Mesothelial cell of epicardium (in vitro differentiated cells): ENCODE measurements around the gene GPR63. TPM values are rescaled to one million over a fixed set of nuclear protein-coding genes. Genes with fewer than 3 reads are reported as not detected.

Experiments used
- DNase-seq, 2 experiments: peaks; one replicate each; pipeline ENCODE4 v3.0.0; 2021; ENCODE audit warnings: low spot score in 2 of 2; ENCODE audit not compliant: unreplicated experiment in 2 of 2
- H3K27ac Mint-ChIP-seq: 2 replicates; pipeline ENCODE4 v1.8.0; 2021; ENCODE audit warnings: mixed read lengths
- H3K27me3 Mint-ChIP-seq: 2 replicates; pipeline ENCODE4 v1.8.0; 2021; ENCODE audit warnings: low read depth, mixed read lengths
- H3K36me3 Mint-ChIP-seq: 2 replicates; pipeline ENCODE4 v1.8.0; 2021; ENCODE audit warnings: mixed read lengths
- H3K4me1 Mint-ChIP-seq: 2 replicates; pipeline ENCODE4 v1.8.0; 2021; ENCODE audit warnings: mixed read lengths
- H3K4me3 Mint-ChIP-seq: 2 replicates; pipeline ENCODE4 v1.8.0; 2021; ENCODE audit warnings: mild to moderate bottlenecking, moderate library complexity, mixed read lengths
- H3K9me3 Mint-ChIP-seq: 2 replicates; pipeline ENCODE4 v1.8.0; 2021; ENCODE audit warnings: mixed read lengths
- total RNA-seq: library from RNA; stranded (reverse); gene quantifications from 3 replicates; pipeline ENCODE4 v1.2.1, GENCODE V29; 2021
- TF ChIP-seq, protein P1 (sequence below): fragments of 200-600 bp; sonication (generic); IDR thresholded peaks from one replicate; pipeline ENCODE4 v1.5.0; 2021; ENCODE audit warnings: antibody characterized with exemption; ENCODE audit not compliant: unreplicated experiment

GPR63 gene
- total RNA-seq, 1 donor from 2014 or later = 17.9 TPM

DNA sequence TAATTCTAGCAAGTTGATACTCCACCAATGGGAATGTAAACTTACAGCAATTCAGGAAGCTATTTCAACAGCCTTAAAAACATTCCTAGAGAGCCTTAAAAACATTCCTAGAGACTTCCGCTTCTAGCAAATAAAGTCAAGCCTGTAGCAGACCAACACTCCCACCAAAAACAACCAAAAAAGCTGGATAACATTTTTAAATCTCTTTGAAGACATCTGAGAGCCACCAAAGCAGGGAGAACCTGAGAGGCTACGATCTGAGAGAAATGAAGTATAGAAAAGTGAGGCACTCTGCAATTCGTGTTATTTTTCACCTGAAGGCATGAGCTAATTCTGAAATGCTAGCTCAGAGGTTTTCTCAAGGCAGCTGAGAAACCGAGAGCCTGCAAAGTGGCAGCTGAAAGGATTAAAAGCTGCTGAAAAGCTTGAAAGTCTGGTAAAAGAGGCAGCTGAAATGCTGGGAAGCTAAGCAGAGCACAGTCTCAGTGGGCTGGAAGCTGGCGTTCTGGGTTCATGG lies 20.9 kb downstream of the GPR63 start:
- TF ChIP-seq, protein P1, sequence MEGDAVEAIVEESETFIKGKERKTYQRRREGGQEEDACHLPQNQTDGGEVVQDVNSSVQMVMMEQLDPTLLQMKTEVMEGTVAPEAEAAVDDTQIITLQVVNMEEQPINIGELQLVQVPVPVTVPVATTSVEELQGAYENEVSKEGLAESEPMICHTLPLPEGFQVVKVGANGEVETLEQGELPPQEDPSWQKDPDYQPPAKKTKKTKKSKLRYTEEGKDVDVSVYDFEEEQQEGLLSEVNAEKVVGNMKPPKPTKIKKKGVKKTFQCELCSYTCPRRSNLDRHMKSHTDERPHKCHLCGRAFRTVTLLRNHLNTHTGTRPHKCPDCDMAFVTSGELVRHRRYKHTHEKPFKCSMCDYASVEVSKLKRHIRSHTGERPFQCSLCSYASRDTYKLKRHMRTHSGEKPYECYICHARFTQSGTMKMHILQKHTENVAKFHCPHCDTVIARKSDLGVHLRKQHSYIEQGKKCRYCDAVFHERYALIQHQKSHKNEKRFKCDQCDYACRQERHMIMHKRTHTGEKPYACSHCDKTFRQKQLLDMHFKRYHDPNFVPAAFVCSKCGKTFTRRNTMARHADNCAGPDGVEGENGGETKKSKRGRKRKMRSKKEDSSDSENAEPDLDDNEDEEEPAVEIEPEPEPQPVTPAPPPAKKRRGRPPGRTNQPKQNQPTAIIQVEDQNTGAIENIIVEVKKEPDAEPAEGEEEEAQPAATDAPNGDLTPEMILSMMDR = no peak
- Mint-ChIP-seq H3K4me3 (peak overlapping the region; percentile 68), H3K27ac (peak overlapping the region; percentile 99), H3K27me3 (no peaks in the 10 kb centered on the region), H3K4me1 (peaks cover 41% of the 10 kb centered on the region), H3K9me3 (peaks cover 7% of the 10 kb centered on the region), H3K36me3 (peaks cover 9% of the 10 kb centered on the region)
- no peak for DNase-seq

DNA sequence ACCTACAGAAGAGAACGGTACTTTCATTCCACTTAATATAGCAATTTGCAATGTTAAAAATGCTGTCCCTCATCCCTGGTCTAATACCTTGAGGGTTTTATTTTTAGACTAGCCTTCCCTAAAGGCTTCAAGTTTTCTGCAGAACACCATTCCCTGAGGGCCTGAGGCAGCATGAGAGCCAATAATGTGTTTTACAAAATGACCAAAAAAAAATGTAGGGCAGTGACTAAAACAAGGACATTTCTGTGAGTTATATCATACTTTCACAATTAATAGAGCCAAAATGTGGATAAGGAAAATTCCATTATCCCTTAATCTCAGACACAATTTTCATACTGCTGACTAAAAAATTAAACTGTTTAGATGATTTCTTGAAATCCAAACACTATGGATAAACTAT lies 22.7 kb downstream of the GPR63 start:
- TF ChIP-seq, protein P1 = no peak
- Mint-ChIP-seq H3K4me3 (no peak overlapping the region), H3K36me3 (peaks cover 3% of the 10 kb centered on the region), H3K27me3 (no peaks in the 10 kb centered on the region), H3K9me3 (peaks cover 6% of the 10 kb centered on the region), H3K4me1 (peaks cover 50% of the 10 kb centered on the region), H3K27ac (peak overlapping the region; percentile 77)
- no peak for DNase-seq

DNA sequence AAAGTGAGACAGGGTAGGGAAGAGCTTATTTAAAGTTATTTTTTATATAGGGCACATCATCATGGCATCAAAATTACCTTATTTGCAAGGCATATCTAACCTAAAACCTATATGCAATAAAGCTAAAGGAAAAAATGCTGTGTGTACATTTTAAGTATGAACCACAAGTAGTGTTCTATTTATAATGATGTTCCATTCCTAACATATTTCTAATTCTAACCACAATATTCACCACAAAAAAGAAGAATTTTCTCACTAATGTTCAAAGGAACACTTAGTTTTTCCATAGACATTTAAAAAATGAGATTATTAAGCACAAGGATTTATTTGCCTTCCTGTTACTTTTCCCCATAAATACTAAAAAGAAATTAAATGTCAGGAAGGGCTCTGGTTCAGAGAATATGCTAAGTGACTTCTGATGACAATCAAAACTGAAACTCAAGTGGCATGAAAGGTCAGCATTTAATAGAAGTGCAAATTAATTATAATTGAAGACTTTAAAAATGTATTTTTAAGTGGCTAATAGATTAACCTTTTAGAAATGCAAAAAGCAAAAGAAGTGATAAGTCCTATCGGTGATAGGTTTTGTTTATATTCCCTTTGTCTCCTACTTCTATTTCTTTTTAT lies 25.1 kb downstream of the GPR63 start:
- peaks cover 3% of the 10 kb centered on the region for H3K9me3 Mint-ChIP-seq
- no peaks in the 10 kb centered on the region for H3K36me3 Mint-ChIP-seq
- TF ChIP-seq, protein P1 = no peak
- no peak for DNase-seq
- no peak overlapping the region for H3K4me3 Mint-ChIP-seq
- H3K27ac Mint-ChIP-seq = peak overlapping the region; percentile 90
- H3K4me1 Mint-ChIP-seq = peaks cover 70% of the 10 kb centered on the region
- no peaks in the 10 kb centered on the region for H3K27me3 Mint-ChIP-seq

DNA sequence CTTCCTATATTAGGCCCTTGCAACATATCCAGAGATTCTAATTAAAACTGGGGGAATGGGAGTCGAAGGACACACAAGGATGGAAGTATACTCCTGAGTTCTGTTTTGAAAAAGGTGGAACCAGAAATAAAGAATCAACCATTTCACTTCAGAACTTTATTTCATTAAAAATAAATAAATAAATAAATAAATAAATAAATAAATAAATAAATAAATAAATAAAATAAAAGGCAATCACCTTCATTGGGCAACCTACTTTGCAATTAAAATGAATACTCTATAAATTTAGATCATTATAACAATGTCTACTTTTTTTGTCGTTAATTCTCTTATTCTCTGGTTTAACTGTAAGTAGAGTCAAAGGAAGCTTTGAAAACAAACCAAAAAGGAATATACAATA lies 25.6 kb downstream of the GPR63 start:
- TF ChIP-seq, protein P1 = no peak
- no peak overlapping the region for H3K4me3 Mint-ChIP-seq
- peaks cover 3% of the 10 kb centered on the region for H3K9me3 Mint-ChIP-seq
- no peaks in the 10 kb centered on the region for H3K27me3 Mint-ChIP-seq
- peaks cover 66% of the 10 kb centered on the region for H3K4me1 Mint-ChIP-seq
- H3K36me3 Mint-ChIP-seq = no peaks in the 10 kb centered on the region
- DNase-seq = no peak
- H3K27ac Mint-ChIP-seq = peak overlapping the region; percentile 90

DNA sequence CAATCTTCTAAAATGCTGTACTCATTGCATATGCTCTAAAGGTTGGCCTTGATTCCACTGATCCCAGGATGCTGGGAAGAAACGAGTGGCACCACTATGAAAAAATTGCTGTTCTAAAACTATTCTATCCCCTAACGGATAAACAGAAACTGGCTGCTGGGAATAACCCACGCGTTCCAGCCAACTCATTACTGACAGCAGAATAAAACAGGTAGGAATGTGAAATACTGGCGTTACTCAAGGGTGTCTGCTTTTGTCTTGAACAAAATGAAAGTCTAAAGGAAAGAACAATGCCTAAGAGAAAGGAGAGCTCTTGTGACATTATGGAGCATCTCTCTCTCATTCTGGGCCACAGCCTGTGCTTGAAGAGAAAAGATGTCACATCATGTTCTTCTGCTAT lies 26.1 kb downstream of the GPR63 start:
- H3K27me3 Mint-ChIP-seq = no peaks in the 10 kb centered on the region
- no peaks in the 10 kb centered on the region for H3K36me3 Mint-ChIP-seq
- no peak overlapping the region for H3K4me3 Mint-ChIP-seq
- peaks cover 3% of the 10 kb centered on the region for H3K9me3 Mint-ChIP-seq
- peaks cover 60% of the 10 kb centered on the region for H3K4me1 Mint-ChIP-seq
- DNase-seq = no peak
- H3K27ac Mint-ChIP-seq = peak overlapping the region; percentile 54
- TF ChIP-seq, protein P1 = no peak
